ENCODE measurements around the gene ZNF793. TPM values are rescaled to one million over a fixed set of nuclear protein-coding genes. Genes with fewer than 3 reads are reported as not detected.

The ZNF793 gene
- total RNA-seq, 2 experiments from 2014 or later, result 2.3 TPM

GRCh38 chr19:37484406-37485168 is 22.2 kb upstream of the ZNF793 start:
- no peaks in the 10 kb centered on the region for H3K27me3 ChIP-seq (ENCODE audit: control insufficient read depth in 1 of 2, insufficient read depth in 2 of 2, low read length in 2 of 2)
- peaks cover 62 to 99% of the 10 kb centered on the region in 2 experiments for H3K9me3 ChIP-seq (ENCODE audit: control insufficient read depth in 1 of 2, insufficient read depth in 1 of 2, low read length in 2 of 2)
- H3K9me3 Mint-ChIP-seq, result peaks cover 31% of the 10 kb centered on the region
- peaks cover 44% of the 10 kb centered on the region for H3K36me3 ChIP-seq (ENCODE audit: insufficient read depth, low read length)
- ATAC-seq (ENCODE audit: poor library complexity) (no peak), DNase-seq (no peak)
- intact Hi-C loops (cut with DNase I, micrococcal nuclease), result no loop called here
- no peak overlapping the region for H3K4me3 Mint-ChIP-seq
- no peak overlapping the region for H3K27ac Mint-ChIP-seq
- no peak overlapping the region for H3K4me3 ChIP-seq (ENCODE audit: low read length)
- no peaks in the 10 kb centered on the region for H3K4me1 ChIP-seq (ENCODE audit: insufficient read depth, low read length)
- no peak overlapping the region for H3K27ac ChIP-seq (ENCODE audit: low read depth in 1 of 2, low read length in 2 of 2)
- H3K36me3 Mint-ChIP-seq (ENCODE audit: low read depth), result peaks cover 86% of the 10 kb centered on the region
- H3K4me1 Mint-ChIP-seq (ENCODE audit: low read depth), result no peaks in the 10 kb centered on the region
- no peaks in the 10 kb centered on the region for H3K27me3 Mint-ChIP-seq
- ChIA-PET POLR2A (interaction anchor here (0.7 kb wide), 1 partner anchor 15 kb away, joined by 3 read pairs; the partner anchor contains the start of gene ZNF570), CTCF (no interaction called here)
- TF ChIP-seq, protein P1, sequence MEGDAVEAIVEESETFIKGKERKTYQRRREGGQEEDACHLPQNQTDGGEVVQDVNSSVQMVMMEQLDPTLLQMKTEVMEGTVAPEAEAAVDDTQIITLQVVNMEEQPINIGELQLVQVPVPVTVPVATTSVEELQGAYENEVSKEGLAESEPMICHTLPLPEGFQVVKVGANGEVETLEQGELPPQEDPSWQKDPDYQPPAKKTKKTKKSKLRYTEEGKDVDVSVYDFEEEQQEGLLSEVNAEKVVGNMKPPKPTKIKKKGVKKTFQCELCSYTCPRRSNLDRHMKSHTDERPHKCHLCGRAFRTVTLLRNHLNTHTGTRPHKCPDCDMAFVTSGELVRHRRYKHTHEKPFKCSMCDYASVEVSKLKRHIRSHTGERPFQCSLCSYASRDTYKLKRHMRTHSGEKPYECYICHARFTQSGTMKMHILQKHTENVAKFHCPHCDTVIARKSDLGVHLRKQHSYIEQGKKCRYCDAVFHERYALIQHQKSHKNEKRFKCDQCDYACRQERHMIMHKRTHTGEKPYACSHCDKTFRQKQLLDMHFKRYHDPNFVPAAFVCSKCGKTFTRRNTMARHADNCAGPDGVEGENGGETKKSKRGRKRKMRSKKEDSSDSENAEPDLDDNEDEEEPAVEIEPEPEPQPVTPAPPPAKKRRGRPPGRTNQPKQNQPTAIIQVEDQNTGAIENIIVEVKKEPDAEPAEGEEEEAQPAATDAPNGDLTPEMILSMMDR (IDR thresholded peaks at IDR 0.05), result no peak

DNA sequence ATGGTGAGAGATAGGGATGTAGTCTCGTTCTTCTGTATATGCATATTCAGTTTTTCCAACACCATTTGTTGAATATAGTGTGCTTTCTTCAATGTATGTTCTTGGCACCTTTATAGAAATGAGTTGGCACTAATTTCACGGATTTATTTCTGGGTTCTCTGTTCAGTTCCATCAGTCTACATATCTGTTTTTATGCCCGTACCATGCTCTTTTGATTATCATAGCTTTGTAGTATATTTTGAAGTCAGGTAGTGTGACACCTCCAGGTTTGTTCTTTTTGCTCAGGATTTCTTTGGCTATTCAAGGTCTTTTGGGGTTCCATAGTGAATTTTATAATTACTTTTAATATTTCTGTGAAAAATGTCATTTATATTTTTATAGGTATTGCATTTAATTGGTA is 14.5 kb upstream of the ZNF793 start:
- no peak for DNase-seq
- Mint-ChIP-seq H3K4me3 (no peak overlapping the region), H3K27me3 (no peaks in the 10 kb centered on the region), H3K27ac (no peak overlapping the region), H3K4me1 (ENCODE audit: low read depth) (no peaks in the 10 kb centered on the region), H3K9me3 (peaks cover 19% of the 10 kb centered on the region), H3K36me3 (ENCODE audit: low read depth) (peaks cover 55% of the 10 kb centered on the region)
- CTCF ChIA-PET, result no interaction called here
- Histone ChIP-seq H3K4me3 (ENCODE audit: low read length) (no peak overlapping the region), H3K27ac (ENCODE audit: low read depth in 1 of 2, low read length in 2 of 2) (no peak overlapping the region), H3K36me3 (ENCODE audit: insufficient read depth, low read length) (no peaks in the 10 kb centered on the region), H3K4me1 (ENCODE audit: insufficient read depth, low read length) (no peaks in the 10 kb centered on the region), H3K9me3 (ENCODE audit: control insufficient read depth in 1 of 2, insufficient read depth in 1 of 2, low read length in 2 of 2) (peaks cover 58 to 72% of the 10 kb centered on the region in 2 experiments), H3K27me3 (ENCODE audit: control insufficient read depth in 1 of 2, insufficient read depth in 2 of 2, low read length in 2 of 2) (peaks cover 0 to 2% of the 10 kb centered on the region in 2 experiments)
- POLR2A ChIA-PET, result no interaction called here
- TF ChIP-seq, protein P1 (IDR thresholded peaks at IDR 0.05), result no peak
- no peak for ATAC-seq (ENCODE audit: poor library complexity)
- intact Hi-C loops (cut with DNase I, micrococcal nuclease), result no loop called here

- Mint-ChIP-seq H3K27ac (no peak overlapping the region), H3K9me3 (peaks cover 21% of the 10 kb centered on the region), H3K36me3 (ENCODE audit: low read depth) (peaks cover 45% of the 10 kb centered on the region), H3K27me3 (no peaks in the 10 kb centered on the region), H3K4me3 (no peak overlapping the region), H3K4me1 (ENCODE audit: low read depth) (no peaks in the 10 kb centered on the region)
- peak; percentile 11 for ATAC-seq (ENCODE audit: poor library complexity)
- Histone ChIP-seq H3K9me3 (ENCODE audit: control insufficient read depth in 1 of 2, insufficient read depth in 1 of 2, low read length in 2 of 2) (peaks cover 6 to 42% of the 10 kb centered on the region in 2 experiments), H3K36me3 (ENCODE audit: insufficient read depth, low read length) (no peaks in the 10 kb centered on the region), H3K4me1 (ENCODE audit: insufficient read depth, low read length) (peaks cover 20% of the 10 kb centered on the region), H3K27ac (ENCODE audit: low read depth in 1 of 2, low read length in 2 of 2) (peak overlapping the region; percentile 88 to 92), H3K4me3 (ENCODE audit: low read length) (peak overlapping the region; percentile 68), H3K27me3 (ENCODE audit: control insufficient read depth in 1 of 2, insufficient read depth in 2 of 2, low read length in 2 of 2) (no peaks in the 10 kb centered on the region)
- peak in 2 of 14 experiments; percentile 1 to 32 for DNase-seq
- ChIA-PET POLR2A (interaction anchor here (0.8 to 2.4 kb wide), 27 partner anchors 19 to 1291 kb away, joined by 3 to 133 read pairs (median 7); partner anchors contain the start of genes SIPA1L3, ZFP30, ZNF146 and ZNF260), CTCF (interaction anchor here (1.0 to 1.6 kb wide), 3 partner anchors 46 to 533 kb away, joined by 5 to 6 read pairs (median 5); partner anchors contain the start of gene ZNF527)
- intact Hi-C loops (cut with DNase I, micrococcal nuclease), result loop anchor here (1.0 to 10.0 kb wide), 7 partner anchors 37 to 1291 kb away; partner anchors contain the start of genes ZNF540 (in 2 of the 2), ZNF570 (in 2 of the 2), ZNF571 (in 2 of the 2) and ZNF146 (in 1 of the 2)
- TF ChIP-seq, protein P1 (IDR thresholded peaks at IDR 0.05), result no peak
Observed at GRCh38 chr19:37505958-37506386, 767 bp upstream of the ZNF793 start.
